ENCODE measurements around the gene TBL3. TPM values are rescaled to one million over a fixed set of nuclear protein-coding genes. Genes with fewer than 3 reads are reported as not detected.
A peak's percentile ranks its signal among the peaks of the same experiment; 100 is the strongest.

TBL3 gene
- total and polyA plus RNA-seq, 12 donors = 18.5 to 71.1 (median 22.3) TPM

- ATAC-seq (no peak), DNase-seq (no peak)
- no peaks in the 10 kb centered on the region for H3K9me3 ChIP-seq
- H3K4me1 ChIP-seq = peaks cover 34 to 60% (median 47%) of the 10 kb centered on the region in 9 donors
- intact Hi-C loops (cut with DNase I) = loop anchor here in 2 of 10 donors (5.0 to 10.0 kb wide), 2 partner anchors 137 to 140 kb away; partner anchors contain the start of gene RAB26 (in 1 of the 2)
- H3K36me3 ChIP-seq = peaks cover 13 to 51% (median 33%) of the 10 kb centered on the region in 9 donors
- no peaks in the 10 kb centered on the region for H3K27me3 ChIP-seq
- WGBS, 2 donors = 77 to 86% methylated on average over 34 of the region's 34 CpGs
- H3K4me3 ChIP-seq = no peak overlapping the region
- TF ChIP-seq, protein P1, sequence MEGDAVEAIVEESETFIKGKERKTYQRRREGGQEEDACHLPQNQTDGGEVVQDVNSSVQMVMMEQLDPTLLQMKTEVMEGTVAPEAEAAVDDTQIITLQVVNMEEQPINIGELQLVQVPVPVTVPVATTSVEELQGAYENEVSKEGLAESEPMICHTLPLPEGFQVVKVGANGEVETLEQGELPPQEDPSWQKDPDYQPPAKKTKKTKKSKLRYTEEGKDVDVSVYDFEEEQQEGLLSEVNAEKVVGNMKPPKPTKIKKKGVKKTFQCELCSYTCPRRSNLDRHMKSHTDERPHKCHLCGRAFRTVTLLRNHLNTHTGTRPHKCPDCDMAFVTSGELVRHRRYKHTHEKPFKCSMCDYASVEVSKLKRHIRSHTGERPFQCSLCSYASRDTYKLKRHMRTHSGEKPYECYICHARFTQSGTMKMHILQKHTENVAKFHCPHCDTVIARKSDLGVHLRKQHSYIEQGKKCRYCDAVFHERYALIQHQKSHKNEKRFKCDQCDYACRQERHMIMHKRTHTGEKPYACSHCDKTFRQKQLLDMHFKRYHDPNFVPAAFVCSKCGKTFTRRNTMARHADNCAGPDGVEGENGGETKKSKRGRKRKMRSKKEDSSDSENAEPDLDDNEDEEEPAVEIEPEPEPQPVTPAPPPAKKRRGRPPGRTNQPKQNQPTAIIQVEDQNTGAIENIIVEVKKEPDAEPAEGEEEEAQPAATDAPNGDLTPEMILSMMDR (IDR thresholded peaks at IDR 0.05) = no peak
- no peak overlapping the region for H3K27ac ChIP-seq
Measured at GRCh38 chr16:2004795-2005517, 33.1 kb downstream of the TBL3 start.

DNA sequence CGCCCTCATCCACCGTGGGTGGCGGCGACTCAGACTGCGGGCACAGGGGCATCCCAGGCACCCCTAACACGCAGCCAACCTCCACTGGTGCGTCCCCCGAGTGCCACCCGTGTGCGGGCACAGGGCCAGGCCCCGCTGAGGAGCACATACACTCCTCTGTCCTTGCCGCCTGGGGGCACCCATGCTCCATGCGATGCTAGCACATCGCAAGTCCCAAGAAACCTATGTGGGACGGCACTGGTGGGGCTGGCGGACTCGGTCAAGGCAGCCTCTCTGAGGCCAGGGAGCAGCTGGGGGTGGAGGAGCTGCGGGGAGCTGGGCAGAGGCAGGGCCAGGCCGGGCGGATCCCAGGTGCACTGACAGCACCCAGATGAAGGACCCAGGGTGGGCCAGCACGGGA lies 33.8 kb downstream of the TBL3 start:
- no peaks in the 10 kb centered on the region for H3K27me3 ChIP-seq
- no peak overlapping the region for H3K4me3 ChIP-seq
- TF ChIP-seq, protein P1 (IDR thresholded peaks at IDR 0.05) = peak in 1 of 9 donors; percentile 7
- no peak for DNase-seq
- no peak overlapping the region for H3K27ac ChIP-seq
- H3K36me3 ChIP-seq = peaks cover 13 to 44% (median 26%) of the 10 kb centered on the region in 9 donors
- 78 to 84% methylated on average over 21 of the region's 21 CpGs for WGBS, 2 donors
- no peaks in the 10 kb centered on the region for H3K9me3 ChIP-seq
- ATAC-seq = no peak
- H3K4me1 ChIP-seq = peaks cover 37 to 67% (median 54%) of the 10 kb centered on the region in 9 donors
- intact Hi-C loops (cut with DNase I) = loop anchor here in 1 of 10 donors (10.0 kb wide), 1 partner anchor 139 kb away; the partner anchor contains the start of gene RAB26

DNA sequence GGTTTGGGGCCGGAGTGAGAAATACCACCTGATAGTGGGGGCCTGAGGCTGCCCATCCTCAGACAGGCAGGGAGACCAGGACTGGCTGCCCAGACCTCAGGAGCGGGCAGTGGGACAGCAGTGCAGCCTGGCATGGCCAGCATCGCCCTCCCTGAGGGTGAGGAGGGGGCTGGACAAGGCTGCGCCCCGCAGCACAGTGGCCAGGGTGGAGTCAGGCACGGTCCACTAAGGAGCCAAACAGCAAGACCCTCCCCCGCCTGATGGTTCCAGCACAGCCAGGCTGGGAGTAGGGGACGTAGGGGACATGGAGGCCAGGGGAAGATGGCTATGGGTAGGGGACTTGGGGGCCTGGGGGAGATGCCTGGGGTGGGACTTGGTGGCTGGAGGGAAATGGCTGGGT lies 34.5 kb downstream of the TBL3 start:
- WGBS, 2 donors = 91 to 92% methylated on average over 8 of the region's 8 CpGs
- Histone ChIP-seq H3K4me3 (no peak overlapping the region), H3K36me3 (peaks cover 10 to 37% (median 21%) of the 10 kb centered on the region in 9 donors), H3K4me1 (peaks cover 37 to 69% (median 55%) of the 10 kb centered on the region in 9 donors), H3K27me3 (no peaks in the 10 kb centered on the region), H3K9me3 (no peaks in the 10 kb centered on the region), H3K27ac (no peak overlapping the region)
- ATAC-seq (no peak), DNase-seq (no peak)
- intact Hi-C loops (cut with DNase I) = loop anchor here in 1 of 10 donors (10.0 kb wide), 1 partner anchor 138 kb away; the partner anchor contains the start of gene RAB26
- TF ChIP-seq, protein P1 (IDR thresholded peaks at IDR 0.05) = no peak

GRCh38 chr16:2007081-2007836 lies 35.4 kb downstream of the TBL3 start:
- DNase-seq = no peak
- TF ChIP-seq, protein P1 (IDR thresholded peaks at IDR 0.05) = no peak
- Histone ChIP-seq H3K27ac (peak overlapping the region in 1 of 10 donors; percentile 94), H3K4me1 (peaks cover 37 to 69% (median 55%) of the 10 kb centered on the region in 9 donors), H3K27me3 (no peaks in the 10 kb centered on the region), H3K4me3 (peak overlapping the region in 2 of 10 donors; percentile 91 to 98), H3K9me3 (no peaks in the 10 kb centered on the region), H3K36me3 (peaks cover 3 to 28% (median 11%) of the 10 kb centered on the region in 9 donors)
- no peak for ATAC-seq
- WGBS, 2 donors = 79 to 85% methylated on average over 15 to 16 of the region's 16 CpGs
- intact Hi-C loops (cut with DNase I) = loop anchor here in 1 of 10 donors (10.0 kb wide), 1 partner anchor 138 kb away; the partner anchor contains the start of gene RAB26
